Lower leg skin (tissue), 4 donors: Measurements from ENCODE around the gene ST6GAL1. TPM values are rescaled to one million over a fixed set of nuclear protein-coding genes. Genes with fewer than 3 reads are reported as not detected.

Experiments
- DNase-seq, 2 donors: peaks; one replicate each; pipeline ENCODE4 v3.0.0-alpha.2; 2019; ENCODE audit warnings: low spot score in 2 of 2
- H3K4me3 ChIP-seq: fragments of 200-600 bp; sonication (generic); 2 replicates; pipeline ENCODE4 v1.5.1; 2017; ENCODE audit warnings: mild to moderate bottlenecking, low read depth; ENCODE audit not compliant: poor library complexity, severe bottlenecking
- CTCF ChIP-seq, 3 donors: fragments of 450-650 bp; IDR thresholded peaks; one replicate each; pipeline ENCODE4 v1.5.1; 2016; ENCODE audit warnings: antibody characterized with exemption in 3 of 3, mild to moderate bottlenecking in 3 of 3, moderate library complexity in 2 of 3
- POLR2A ChIP-seq, 2 donors: fragments of 450-650 bp; IDR thresholded peaks; one replicate each; pipeline ENCODE4 v1.6.1; 2016 to 2017; ENCODE audit warnings: antibody characterized with exemption in 2 of 2, mild to moderate bottlenecking in 1 of 2, moderate library complexity in 1 of 2
- WGBS, 2 donors: methylation state at CpG; one replicate each; pipeline ENCODE4 v1.1.5; 2018; 5-methylcytosine and 5-hydroxymethylcytosine counted together
- intact Hi-C: fragments of 100-400 bp; cut with DNase I; formaldehyde crosslinking; loops from one replicate; pipeline ENCODE4 v1.15.0; 2023; ENCODE audit warnings: low total_unique reads
- total RNA-seq, 4 donors: library from RNA; depleted of rRNA; stranded (reverse); fragments of >200 nt; gene quantifications; one replicate each; pipeline ENCODE4 v1.1.0, GENCODE V29; 2016

Gene ST6GAL1
- total RNA-seq, 4 donors from 2014 or later = 12.8 to 44.5 (median 25.2) TPM

DNA sequence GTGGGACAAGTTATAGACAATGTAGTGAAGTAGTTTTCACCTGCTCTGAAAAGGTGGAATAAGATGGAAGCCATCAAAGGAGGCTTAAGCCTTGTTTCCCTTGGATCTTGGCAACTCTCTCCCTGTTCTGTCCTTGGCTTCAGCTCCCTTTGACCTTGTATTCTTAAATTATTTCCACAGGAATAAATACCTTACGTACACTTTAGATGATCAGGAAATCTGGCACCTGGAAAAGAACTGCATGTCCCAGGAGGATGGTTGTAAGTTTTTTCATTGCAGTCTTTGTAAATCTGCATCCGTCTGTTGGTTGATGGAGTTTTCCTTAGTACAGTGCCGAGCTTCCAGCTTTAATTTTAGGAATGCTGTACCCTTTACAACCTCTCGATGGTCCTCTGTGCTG is 11.8 kb downstream of the ST6GAL1 start:
- DNase-seq = no peak
- intact Hi-C loops = no loop called here
- TF ChIP-seq POLR2A (IDR thresholded peaks at IDR 0.05) (no peak), CTCF (IDR thresholded peaks at IDR 0.05) (no peak)
- 77 to 79% methylated on average over 4 of the region's 4 CpGs for WGBS, 2 donors
- no peak overlapping the region for H3K4me3 ChIP-seq

DNA sequence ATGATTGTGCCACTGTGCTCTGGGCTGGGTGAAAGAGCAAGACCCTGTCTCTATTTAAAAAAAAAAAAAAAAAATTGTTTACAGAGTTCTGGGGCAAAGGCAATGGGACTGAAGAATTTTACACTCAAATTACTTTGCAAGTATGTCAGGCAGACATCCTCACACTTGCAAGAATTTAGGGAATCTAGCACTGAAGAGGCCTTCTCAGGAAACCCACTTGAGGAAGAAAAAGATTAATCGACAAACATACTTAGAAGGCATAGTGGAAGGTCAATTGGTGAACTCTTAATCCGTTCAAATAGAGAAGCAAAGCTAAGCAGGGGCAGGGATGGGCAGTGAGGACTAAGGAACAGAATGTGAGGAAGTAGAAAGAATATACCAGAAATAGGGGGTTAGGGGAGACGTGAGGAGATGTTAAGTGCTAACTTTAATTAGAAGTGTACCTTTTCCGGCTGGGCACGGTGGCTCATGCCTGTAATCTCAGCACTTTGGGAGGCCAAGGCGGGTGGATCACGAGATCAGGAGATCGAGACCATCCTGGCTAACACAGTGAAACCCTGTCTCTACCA is 15.0 kb downstream of the ST6GAL1 start:
- no peak overlapping the region for H3K4me3 ChIP-seq
- no peak for DNase-seq
- 91 to 92% methylated on average over 8 of the region's 8 CpGs for WGBS, 2 donors
- intact Hi-C loops = no loop called here
- TF ChIP-seq POLR2A (IDR thresholded peaks at IDR 0.05) = no peak
- no peak for TF ChIP-seq CTCF (IDR thresholded peaks at IDR 0.05)

GRCh38 chr3:186946756-186947375 is 16.5 kb downstream of the ST6GAL1 start:
- no peak overlapping the region for H3K4me3 ChIP-seq
- TF ChIP-seq CTCF (IDR thresholded peaks at IDR 0.05) (no peak), POLR2A (IDR thresholded peaks at IDR 0.05) (no peak)
- WGBS, 2 donors = 83 to 86% methylated on average over 9 of the region's 9 CpGs
- intact Hi-C loops = no loop called here
- DNase-seq = no peak

DNA sequence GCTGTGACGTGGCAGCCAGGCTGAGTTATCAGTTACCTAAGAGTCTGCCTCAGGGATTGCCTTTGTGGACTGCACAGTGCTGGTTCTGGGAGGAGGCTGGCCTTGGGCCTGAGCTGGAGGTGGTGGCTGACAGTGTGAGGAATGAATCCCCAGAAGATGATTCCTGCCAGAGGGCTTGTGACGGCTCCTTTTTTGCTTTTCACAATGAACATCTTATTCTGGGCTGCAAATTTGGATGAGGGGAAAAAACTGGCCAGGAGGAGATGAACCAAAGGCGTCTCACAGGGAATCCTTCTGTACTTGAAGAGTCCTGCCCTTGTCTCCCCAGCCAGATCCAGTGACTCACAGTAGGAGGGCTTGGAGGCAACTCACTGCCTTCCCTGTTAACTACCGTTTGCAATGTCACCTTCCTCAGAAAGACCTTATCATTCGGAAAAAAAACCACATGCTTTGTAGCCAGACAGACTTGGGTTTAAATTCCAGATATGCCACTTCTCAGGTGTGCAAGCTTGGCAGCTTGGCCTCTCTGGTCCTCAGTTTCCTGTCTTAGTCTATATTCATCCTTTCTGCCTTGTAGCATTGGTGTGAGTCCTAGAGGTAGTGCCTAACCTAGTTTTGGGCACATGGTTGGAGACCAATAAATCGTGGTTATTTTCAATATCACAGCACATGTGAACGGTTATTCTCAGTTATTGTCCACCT is 19.1 kb downstream of the ST6GAL1 start:
- no peak overlapping the region for H3K4me3 ChIP-seq
- intact Hi-C loops = no loop called here

GRCh38 chr3:186950402-186951093 is 20.2 kb downstream of the ST6GAL1 start:
- intact Hi-C loops = no loop called here
- whole genome bisulfite sequencing, 2 donors = 67 to 72% methylated on average over 3 of the region's 3 CpGs
- TF ChIP-seq POLR2A (IDR thresholded peaks at IDR 0.05) (no peak), CTCF (IDR thresholded peaks at IDR 0.05) (no peak)
- no peak overlapping the region for H3K4me3 ChIP-seq
- DNase-seq = no peak

More for the DNA sequence above, 19.1 kb downstream of the ST6GAL1 start:
- DNase-seq = no peak
- WGBS, 2 donors = 51 to 53% methylated on average over 7 of the region's 7 CpGs
- no peak for TF ChIP-seq POLR2A (IDR thresholded peaks at IDR 0.05)
- TF ChIP-seq CTCF (IDR thresholded peaks at IDR 0.05) = no peak
